ENCODE measurements around the gene PLCB1.

Gene PLCB1

DNA sequence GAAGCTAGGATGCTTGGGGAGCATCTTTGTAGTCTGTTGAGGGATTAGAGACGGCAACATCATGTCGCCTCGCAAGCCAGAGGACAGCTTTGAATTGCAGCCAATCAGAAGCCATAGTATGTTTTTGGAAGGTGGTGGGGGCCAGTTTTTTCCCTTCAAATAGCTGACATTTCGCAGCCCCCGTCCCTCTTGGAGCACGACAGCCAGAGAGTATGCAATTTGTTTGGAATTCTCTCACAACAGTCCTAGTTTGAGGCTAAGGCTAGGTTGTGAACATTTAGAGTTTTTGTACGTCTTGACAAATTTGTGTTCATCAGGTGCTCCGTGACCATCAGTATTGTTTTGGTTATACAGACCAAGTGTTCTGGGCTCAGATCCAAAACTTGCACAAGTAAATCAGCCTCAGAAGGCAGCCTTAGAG, 83.3 kb downstream of the PLCB1 start:
- DNase-seq = no peak

DNA sequence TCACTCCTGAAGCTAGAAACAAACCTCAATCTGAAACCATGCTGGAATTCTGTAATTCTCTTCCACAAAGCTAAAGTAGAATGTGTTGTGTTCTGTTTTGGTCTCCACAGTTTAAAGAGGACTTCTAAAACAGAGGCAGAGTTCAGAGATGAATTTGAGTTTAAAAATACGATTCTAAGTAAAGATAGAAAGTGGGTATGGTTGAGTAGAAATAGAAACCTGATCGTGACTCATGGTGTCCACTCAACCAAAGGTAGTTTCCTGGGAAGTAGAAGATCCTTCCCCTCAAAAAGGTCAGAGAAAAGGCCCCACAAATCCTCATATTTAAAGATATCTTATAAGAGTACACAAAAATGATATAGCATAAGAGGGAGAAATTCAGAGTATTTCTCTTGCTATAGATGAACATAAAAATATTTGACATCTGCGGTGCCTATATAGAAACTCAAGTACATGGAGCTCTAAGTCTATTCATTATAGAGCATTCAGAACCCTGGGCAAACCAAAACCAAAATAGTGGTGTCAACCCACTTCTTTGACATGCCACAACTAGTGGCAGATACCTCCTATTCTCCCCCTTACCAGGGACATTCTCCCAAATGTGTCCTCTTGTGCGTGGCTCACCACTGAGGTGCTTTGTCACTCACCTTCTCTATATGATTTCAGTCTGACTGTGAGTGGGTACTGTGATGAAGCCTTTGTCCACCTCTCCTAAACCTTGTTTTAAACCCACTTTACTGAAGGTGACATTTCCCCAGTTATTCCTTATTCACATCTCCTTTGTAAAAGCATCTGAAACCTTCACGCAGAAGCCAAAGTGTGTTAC, 84.5 kb downstream of the PLCB1 start:
- DNase-seq = no peak

DNA sequence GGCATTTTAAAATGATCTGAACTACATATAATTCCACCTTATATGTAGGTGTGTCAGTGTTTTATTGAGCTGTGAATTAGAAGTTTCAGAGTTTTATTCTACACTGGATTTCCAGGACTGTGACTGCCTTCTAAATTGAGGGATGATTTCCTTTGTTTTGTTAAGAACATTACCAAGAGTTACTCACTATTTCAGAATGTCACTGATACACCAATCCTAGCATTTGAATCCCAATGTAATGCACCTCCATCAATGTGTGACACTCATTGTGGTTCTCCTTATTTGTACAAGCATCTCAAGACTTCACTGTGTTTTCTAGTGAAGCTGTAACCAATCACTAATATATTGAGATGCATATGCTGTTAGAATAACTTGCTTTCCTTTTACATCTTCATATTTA, 86.8 kb downstream of the PLCB1 start:
- DNase-seq = no peak

DNA sequence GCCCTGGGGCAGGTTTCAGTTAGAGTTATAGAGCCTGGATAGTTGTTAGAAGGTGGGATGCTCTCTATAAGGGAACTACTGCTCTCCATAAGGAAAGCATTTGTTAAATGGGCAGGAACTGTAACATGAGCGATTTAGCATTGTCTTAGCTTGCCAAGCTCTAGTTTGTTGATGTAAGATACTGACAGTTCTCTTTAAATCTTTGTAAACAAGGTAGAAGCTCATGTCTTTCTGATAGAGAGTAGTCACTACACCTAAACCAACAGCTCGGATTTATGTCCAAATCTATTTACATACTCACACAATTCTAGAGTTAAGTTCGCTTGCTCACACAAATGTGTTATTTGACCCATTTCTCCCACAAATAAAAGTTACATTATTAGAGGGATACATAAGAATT, 87.3 kb downstream of the PLCB1 start:
- DNase-seq = no peak

DNA sequence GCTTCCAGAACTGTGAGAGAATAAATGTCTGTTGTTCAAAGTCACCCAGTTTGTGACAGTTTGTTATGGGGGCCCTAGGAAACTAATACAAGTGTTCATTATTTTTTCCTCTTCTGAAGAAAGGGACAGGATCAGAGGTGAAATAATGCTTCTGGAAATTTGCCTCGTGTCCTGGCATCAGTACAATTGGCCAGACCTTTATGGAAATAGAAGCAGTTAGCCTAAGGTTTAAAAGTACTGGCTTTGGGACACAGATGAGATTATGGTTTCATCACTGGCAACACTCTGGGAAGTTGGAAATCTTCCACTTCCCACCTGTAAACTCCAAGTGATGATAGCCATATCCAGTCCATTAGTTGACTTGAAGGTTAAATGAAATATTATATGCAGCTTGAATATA, 88.7 kb downstream of the PLCB1 start:
- no peak for DNase-seq

DNA sequence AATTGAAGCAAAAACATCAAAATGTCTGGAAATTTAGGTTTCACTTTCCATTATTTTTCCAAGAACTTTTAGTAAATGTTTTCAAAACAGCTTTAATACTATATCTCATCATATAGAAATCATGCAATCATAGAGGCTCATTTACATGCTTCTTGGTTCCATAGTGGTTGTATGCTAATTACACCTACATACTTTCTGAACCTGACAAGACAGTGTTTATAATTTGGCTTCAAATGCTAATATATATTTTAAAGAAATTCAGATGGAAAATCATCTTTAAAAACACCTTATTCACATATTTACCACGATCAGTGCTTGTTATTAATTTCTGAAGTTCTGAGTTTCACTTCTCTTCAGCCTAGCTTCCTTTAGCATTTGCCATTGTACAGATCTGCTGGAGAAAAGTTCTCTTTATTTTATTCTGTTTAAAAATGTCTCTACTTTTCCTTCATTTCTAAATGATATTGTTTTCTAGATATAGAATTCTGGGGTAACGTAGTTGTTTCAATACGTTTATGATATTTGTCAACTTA, 89.9 kb downstream of the PLCB1 start:
- DNase-seq = no peak

DNA sequence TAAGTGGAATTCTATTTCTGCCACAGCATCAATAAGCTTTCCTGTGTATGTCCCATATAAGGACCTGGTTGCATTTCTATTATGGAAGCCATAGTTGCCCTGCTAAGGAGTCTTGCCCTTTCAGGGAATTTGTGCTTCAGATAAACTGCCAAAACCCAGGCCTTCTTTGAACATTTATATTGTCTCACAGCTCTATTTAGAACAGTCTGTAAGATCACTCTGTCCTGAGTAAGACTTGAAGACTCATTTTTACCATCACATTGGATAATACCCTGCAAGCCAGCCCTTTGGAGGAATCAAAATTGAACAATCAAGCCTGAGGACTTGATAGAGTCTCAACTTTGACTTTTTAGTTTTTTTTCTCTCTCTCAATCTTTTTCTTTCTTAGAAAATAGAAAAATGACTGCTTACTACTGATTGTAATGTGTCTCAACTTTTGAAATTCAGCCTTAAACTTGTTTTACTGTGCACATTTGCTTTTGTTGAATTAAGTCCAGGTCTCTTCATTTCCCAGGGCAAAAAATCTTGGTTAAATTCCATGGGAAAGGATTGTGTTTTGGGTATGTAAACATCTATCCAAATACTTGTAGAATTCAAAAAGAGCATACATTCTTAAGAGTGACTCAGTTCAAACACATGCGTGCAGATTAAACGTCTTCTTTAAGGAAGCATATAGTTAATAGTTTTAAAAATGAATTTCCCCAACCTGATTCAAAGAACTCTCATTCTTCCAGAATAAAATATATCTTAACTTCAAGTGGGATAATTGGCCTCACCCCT, 91.2 kb downstream of the PLCB1 start:
- DNase-seq = no peak

DNA sequence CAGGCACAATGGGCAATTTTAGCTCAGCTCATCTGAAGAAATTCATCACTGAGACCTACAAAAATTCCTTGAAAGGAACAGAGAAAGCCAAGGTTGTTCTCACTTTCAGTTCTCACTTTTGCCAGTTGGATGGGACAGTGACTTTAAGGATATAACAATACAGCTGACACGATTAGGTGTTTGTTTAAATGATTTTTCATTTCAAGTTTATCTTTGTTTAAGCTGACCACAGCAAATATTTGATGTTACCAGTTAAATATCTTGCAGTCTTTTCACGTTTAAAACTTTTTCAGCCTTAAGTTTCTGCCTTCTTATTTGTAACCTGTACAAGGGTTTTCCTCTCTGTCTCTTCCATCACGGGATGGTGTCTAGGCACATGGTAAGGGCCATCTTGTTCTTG, 93.6 kb downstream of the PLCB1 start:
- no peak for DNase-seq

DNA sequence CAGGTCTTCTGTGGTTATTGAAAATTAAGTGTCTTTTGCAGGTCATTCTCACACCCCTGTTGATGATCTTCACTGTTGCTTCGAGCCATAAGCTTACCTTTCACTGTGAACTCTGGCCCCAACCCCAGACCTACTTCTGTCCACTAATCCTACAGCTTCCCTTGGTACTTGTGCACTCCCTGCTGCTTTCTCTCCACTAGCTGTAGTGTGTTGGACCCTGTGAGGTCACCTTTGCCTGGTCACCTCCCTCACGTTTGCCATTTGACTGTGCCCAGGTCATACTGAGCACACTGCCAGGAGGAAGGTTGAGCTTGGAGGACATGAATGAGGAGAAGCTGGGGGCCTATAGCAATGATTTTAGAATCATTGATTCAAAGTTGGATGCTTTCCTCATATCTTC, 94.0 kb downstream of the PLCB1 start:
- no peak for DNase-seq

DNA sequence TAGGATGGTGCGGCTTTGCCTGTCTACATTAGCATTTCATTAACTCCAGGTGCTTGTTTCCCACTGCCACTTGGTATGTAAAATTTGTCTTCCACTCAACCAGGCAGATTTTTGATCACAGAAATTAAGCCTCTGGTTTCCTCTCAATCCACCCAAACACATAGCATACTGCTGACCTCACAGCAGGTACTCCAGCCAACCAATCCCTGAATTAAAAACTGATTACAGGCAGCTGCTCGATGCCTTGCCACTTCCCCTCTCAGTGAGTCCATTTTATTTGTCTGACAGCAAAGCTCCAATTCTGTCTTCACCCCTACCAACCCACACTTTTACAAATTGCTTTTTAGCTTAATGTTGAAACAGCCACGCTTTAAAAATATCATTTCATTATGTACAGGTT, 95.2 kb downstream of the PLCB1 start:
- DNase-seq = no peak

DNA sequence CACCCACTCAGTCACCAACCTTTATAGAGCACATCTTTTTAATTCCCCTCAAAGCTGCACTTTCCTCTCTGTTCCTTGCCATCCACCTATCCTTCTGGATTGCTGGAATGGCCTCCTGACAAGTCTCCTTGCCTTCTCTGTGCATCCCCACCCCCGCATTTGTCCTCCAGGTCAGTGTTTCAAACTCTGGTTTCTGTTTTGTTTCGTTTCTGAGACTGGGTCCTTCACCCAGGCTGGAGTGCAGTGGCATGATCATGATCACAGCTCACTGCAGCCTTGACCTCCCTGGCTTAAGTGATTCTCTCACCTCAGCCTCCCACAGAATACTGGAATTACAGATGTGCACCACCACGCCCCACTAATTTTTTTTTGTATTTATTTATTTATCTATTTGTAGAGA, 96.2 kb downstream of the PLCB1 start:
- no peak for DNase-seq

DNA sequence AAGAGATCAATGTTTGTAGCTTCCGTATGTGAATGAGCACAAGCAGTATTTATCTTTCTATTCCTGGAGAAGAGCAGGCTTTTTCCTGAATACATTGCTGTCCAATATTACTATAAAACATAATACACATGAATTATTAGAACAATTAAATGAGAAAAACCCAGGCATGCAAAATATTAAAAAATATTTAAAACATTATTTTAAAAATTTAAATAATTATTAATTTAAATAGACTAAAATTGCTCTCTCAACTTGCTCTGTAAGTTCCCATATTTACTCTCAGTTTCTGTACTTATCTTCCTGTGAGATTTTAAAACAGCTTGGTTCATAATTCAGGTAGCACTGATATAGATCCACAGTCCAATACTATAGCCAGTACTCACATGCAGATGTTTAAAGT, 97.0 kb downstream of the PLCB1 start:
- DNase-seq = no peak

DNA sequence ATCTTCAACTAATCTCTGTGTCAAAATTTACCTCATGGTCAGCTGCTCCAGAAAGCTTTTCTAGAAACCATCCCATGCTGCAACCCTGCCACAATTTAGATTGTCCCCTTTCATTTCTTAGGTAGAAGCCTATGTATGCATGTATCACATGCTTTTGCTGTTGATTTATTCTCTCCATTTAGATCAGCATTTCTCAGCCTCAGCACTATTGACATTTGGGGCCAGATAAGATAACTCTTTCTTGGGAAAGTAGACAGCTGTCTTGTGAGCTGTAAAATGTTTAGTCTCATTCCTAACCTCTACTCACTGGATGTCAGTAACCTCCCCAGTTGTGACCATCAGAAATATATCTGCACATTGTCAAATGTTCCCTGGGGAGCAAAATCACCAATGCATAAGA, 99.0 kb downstream of the PLCB1 start:
- no peak for DNase-seq

DNA sequence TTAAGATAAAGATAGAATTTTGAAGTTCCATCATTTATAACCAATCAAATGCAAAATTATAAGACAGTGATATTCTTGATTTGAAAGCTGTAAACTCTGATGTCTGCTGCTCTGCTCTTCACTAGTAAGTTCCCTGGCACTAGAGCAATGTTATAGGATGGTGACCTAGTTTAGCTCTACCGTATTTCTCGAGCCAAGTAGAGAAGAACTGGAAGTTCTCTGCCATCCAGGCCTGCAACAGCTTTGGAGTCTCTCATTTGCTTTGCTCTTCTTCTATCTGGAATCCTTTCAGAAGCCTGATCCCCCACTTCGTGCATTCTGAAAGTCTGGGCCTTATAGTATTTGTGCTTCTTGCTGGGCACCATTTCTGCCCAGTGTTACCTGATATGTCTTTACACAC, 100.3 kb downstream of the PLCB1 start:
- DNase-seq = no peak

DNA sequence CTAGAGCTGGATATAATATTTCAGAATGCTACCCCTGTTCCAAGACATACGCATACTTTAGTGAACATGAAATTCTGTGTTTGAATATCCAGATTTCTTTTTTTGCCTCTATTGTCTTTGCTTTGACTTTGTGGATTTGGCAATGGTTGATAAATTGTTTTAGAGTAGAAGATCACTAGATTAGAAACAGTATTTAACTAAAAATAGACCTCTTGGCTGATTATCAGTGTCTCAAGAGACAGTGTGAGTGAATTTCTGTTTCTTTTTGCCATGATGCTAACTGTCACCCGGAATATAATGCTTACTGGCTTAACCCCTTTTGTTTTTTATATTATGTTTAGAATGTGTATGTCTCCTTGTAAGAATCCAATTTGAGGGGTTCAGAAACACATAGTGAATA, 102.5 kb downstream of the PLCB1 start:
- DNase-seq = no peak

DNA sequence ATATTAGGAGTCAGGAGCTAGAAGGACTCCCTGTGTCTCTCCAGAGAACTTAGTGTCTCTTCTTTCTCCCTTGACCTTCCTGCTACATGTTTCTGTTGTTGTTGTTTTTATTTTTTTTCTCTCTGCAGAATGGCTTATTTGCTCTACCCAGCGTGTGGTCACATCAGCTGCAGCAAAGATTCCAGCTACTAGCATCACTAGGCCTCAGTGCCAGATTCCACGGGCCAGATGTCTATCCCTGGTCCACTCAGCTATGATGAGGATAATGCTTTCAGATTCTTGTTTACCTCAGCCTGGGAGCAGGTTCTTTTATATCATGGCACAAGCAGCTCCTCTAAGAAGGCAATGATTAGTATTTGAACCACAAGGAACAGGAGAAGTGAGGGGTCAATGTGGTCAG, 110.0 kb downstream of the PLCB1 start:
- DNase-seq = no peak

DNA sequence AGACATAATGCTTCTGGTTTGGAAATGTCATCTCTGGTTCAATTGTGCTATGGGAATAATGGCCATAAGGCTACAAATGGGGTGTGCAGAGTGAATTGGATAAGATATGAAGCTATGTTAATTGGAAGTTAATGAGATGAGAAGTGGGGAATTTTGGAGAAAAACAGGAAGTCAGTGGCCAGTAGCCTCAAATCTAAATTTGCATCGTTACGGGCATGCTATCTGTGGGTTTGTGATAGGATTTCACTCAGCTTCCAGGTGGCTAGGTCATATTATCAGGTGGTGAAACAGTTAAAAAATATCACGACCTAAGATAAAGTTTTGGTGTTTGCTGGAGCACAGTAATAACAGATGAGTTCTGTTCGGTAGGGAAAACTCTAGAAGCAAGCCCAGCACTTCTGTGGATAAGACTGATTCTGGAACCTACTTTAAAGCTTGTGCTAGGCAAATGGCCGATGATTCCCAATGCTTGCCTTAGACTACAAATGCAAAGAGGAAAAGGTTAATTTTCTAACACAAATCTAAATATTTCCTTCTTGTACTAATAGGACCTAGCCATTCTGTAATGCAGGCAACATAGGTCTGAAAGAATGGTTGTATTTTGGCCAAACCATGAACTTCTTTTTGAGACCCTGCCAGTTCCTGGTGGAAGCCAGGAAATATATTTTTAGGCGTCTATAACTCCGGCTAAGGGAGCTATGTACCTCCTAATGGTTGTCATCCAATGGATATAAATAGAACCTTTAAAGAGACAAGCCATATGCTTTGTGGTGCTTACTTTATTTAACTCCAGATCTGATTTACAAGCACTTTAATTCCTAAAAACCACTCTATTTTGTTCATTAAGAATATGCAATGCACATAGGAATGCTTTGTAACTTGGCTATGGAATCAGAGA, 111.0 kb downstream of the PLCB1 start:
- no peak for DNase-seq

DNA sequence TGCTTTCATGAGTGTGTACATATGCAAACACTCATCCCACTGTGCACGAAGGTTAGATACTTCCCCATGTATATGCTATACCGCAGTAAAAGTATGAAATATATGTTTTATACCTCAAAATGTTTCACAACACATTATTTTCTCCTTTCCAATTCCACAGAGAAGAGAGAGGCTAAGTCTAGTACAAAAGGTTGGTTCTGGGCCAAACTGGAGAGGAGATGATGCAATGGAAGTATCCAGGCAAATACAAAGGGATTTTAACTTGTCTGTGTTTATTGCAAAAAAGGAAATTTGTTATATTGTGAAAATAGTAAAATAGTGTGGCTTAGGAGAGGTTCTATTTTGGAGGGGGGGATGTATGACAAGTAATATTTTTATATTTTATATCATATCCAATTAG, 112.6 kb downstream of the PLCB1 start:
- no peak for DNase-seq

DNA sequence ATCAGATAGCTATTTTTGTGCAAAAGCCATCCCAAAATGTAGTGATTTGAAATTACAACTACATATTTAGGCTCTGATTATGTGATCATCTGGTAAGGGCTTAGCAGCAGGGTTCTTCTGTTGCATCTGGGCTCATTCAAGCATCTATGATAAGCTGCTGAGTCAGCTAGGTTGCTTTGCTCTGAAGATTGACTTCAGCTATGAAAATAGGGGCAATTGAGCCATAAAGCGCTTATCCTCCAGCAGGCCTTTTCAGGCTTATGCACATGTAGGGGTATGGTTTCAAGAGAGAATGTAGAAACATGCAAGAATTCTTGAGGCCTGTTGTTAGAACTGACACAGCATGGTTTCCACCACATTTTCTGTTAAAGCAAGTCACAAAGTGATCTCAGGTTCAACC, 114.1 kb downstream of the PLCB1 start:
- DNase-seq = no peak

DNA sequence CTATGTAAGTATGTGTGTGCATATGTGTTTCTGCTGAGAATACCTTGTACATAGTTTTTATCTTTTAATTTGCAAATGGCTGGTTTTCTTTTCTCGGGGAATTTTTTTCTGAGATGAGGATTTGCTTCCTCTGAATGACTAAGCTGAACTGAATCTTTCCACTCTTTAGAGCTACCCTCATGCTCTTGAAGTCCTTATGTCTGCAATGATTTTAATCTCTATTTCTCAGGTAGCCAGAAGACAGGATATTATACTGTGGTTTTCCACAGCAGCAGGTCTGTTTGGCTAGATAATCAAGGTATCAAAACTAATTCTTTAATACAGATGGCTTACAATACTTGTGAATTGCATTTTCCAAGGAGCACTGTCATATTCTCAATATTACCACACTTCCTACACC, 114.7 kb downstream of the PLCB1 start:
- no peak for DNase-seq

DNA sequence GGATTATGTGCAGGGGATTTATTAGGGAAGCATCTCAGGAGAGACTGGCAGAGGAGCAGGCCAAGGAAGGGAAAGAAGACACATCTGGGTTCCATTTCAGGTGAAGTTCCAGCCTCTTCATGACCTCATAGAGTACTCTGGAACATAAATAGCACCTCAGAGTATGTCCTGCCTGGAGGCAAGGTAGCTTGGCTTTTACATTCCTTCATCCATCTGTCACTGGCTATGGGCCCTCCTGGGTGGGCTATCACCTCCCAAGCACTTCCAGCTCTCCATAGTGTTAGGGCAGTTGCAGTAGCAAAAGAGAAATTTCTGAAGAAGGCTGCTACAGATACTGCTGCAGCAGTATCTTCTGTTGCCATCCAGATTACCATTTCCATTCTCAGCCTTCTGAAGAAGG, 116.0 kb downstream of the PLCB1 start:
- no peak for DNase-seq

DNA sequence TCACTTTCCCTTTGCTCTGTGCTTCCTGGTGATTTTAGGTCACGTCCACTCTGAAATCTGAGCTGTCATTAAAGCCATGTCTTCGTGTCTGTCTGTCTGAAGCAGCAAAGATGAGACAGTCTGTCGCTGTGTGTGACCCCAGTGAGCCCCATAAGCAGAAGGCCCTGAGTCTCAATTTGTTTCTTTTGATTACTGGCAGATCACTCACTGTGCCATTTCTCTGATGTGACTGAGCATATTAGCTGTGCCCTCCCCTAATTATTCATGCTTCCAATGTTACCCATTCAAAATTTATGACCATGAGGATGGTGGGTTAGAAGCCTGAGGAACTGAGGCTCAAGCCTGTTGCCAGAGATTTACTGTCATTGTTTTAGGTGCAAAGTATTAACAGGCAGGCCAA, 117.6 kb downstream of the PLCB1 start:
- DNase-seq = no peak

DNA sequence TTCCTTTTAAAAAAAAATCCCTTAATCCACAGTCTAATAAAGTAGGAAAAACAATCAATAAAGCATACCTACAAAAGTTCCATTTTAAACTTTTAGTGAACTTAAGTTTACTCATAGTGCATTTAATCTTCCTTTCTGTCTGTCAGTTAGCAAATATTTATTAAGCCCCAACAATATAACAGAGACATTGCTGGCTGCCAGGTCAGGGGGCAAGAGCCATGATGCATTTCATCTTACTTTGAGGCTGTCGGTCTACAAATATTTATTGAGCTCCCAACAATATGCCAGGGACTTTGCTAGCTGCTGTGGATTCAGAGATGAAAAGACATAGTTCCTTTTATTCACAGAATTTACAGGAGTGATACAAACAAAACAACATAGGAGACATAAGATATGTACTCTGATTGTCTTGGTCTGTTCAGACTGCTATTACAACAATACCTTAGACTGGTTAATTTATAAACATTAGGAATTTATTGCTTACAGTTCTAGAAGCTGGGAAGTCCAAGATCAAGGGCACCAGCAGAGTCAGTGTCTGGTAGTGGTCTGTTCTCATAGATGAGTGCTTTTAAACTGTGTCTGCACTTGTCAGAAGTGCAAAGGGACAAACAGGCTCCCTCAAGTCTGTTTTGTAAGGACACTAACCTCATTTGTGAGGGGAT, 118.6 kb downstream of the PLCB1 start:
- no peak for DNase-seq

Measured in activated CD4-positive, CD25-positive, alpha-beta regulatory T cell treated with anti-CD3 and anti-CD28 coated beads, Interleukin-2, amount 50 U/mL, for 72 hours (primary cell).